ENCODE results near the gene DNAJC13. TPM values are rescaled to one million over a fixed set of nuclear protein-coding genes. Genes with fewer than 3 reads are reported as not detected.

The DNAJC13 gene
- 73.6 TPM for total RNA-seq (2013)
- polyA plus RNA-seq = 10 to 100 TPM; 18.7 to 32.3 (median 20.8) TPM
- 26.3 and 32.9 TPM in 2 replicates for polyA minus RNA-seq
- 31.4 to 160 (median 111) reads per million in 11 experiments for total RNA-seq

- Histone ChIP-seq H3K9me3 (replicated peaks in 1 of 2; ENCODE audit: control insufficient read depth in 1 of 2, insufficient read depth in 1 of 2, low read length in 2 of 2) (no peaks in the 10 kb centered on the region), H4K20me1 (ENCODE audit: insufficient read depth, low read length) (peaks cover 29% of the 10 kb centered on the region), H3K27ac (ENCODE audit: low read depth in 1 of 2, low read length in 2 of 2) (peak within 1 kb of the TSS; percentile 86 to 91), H2AFZ (ENCODE audit: insufficient read depth, low read depth, low read length, poor library complexity, severe bottlenecking) (peak within 1 kb of the TSS; percentile 83), H3K36me3 (replicated peaks in 1 of 2; ENCODE audit: control insufficient read depth in 1 of 2, insufficient read depth in 2 of 2, low read length in 2 of 2) (peaks cover 0 to 6% of the 10 kb centered on the region in 2 donors), H3K79me2 (ENCODE audit: insufficient read depth, low read length) (peaks cover 45% of the 10 kb centered on the region), H3K4me1 (ENCODE audit: control insufficient read depth in 1 of 2, insufficient read depth in 2 of 2, low read length in 2 of 2) (peaks cover 22 to 36% of the 10 kb centered on the region in 2 donors), H3K4me3 (replicated peaks in 1 of 3; ENCODE audit: low read depth in 2 of 3, low read length in 3 of 3) (peak within 1 kb of the TSS; percentile 72 to 90 (median 85)), H3K4me2 (replicated peaks; ENCODE audit: extremely low read depth, low read length, poor library complexity, severe bottlenecking) (peak within 1 kb of the TSS; percentile 74), H3K27me3 (ENCODE audit: control insufficient read depth in 2 of 2, insufficient read depth in 2 of 2, low read length in 2 of 2) (no peaks in the 10 kb centered on the region), H3K9ac (ENCODE audit: insufficient read depth, low read length, poor library complexity, severe bottlenecking) (peak within 1 kb of the TSS; percentile 85)
- peak; percentile 97 to 98 (median 97) for DNase-seq
- 1% methylated on average over 62 of the region's 63 CpGs for WGBS (ENCODE audit: insufficient coverage)
- Mint-ChIP-seq H3K27me3 (ENCODE audit: low read depth in 3 of 3) (peaks cover 0 to 2% (median 0%) of the 10 kb centered on the region in 3 donors), H3K4me3 (peak within 1 kb of the TSS; percentile 96 to 100), H3K4me1 (peaks cover 32% of the 10 kb centered on the region), H3K27ac (peak within 1 kb of the TSS; percentile 97 to 99 (median 99)), H3K9me3 (peaks cover 0 to 2% (median 0%) of the 10 kb centered on the region in 7 donors), H3K36me3 (peaks cover 10 to 11% of the 10 kb centered on the region in 2 donors)
- intact Hi-C loops (cut with micrococcal nuclease) = loop anchor here in 1 of 2 donors (10.0 kb wide), 1 partner anchor 1672 kb away; the partner anchor contains the start of gene PIK3R4
- TF ChIP-seq CTCF (IDR thresholded peaks at IDR 0.05) = no peak
Observed at GRCh38 chr3:132416807-132417694, at the start of gene DNAJC13. Gene DNAJC13, plus strand, starts transcription at chr3:132417502. Its CDS starts 17,049 bp downstream, at chr3:132434551.

GRCh38 chr3:132368515-132368914 is 48.8 kb upstream of the DNAJC13 start:
- Histone ChIP-seq H2AFZ (ENCODE audit: insufficient read depth, low read depth, low read length, poor library complexity, severe bottlenecking) (no peak overlapping the region), H3K9ac (ENCODE audit: insufficient read depth, low read length, poor library complexity, severe bottlenecking) (no peak overlapping the region), H3K27ac (ENCODE audit: low read depth in 1 of 2, low read length in 2 of 2) (no peak overlapping the region), H4K20me1 (ENCODE audit: insufficient read depth, low read length) (peaks cover 7% of the 10 kb centered on the region), H3K79me2 (ENCODE audit: insufficient read depth, low read length) (no peaks in the 10 kb centered on the region), H3K36me3 (replicated peaks in 1 of 2; ENCODE audit: control insufficient read depth in 1 of 2, insufficient read depth in 2 of 2, low read length in 2 of 2) (peaks cover 56 to 77% of the 10 kb centered on the region in 2 donors), H3K27me3 (ENCODE audit: control insufficient read depth in 2 of 2, insufficient read depth in 2 of 2, low read length in 2 of 2) (no peaks in the 10 kb centered on the region), H3K4me1 (ENCODE audit: control insufficient read depth in 1 of 2, insufficient read depth in 2 of 2, low read length in 2 of 2) (no peaks in the 10 kb centered on the region), H3K9me3 (replicated peaks in 1 of 2; ENCODE audit: control insufficient read depth in 1 of 2, insufficient read depth in 1 of 2, low read length in 2 of 2) (no peaks in the 10 kb centered on the region), H3K4me3 (replicated peaks in 1 of 3; ENCODE audit: low read depth in 2 of 3, low read length in 3 of 3) (no peak overlapping the region), H3K4me2 (replicated peaks; ENCODE audit: extremely low read depth, low read length, poor library complexity, severe bottlenecking) (no peak overlapping the region)
- Mint-ChIP-seq H3K4me3 (no peak overlapping the region), H3K4me1 (no peaks in the 10 kb centered on the region), H3K9me3 (peaks cover 0 to 8% (median 3%) of the 10 kb centered on the region in 7 donors), H3K36me3 (peaks cover 63 to 80% of the 10 kb centered on the region in 2 donors), H3K27me3 (ENCODE audit: low read depth in 3 of 3) (no peaks in the 10 kb centered on the region), H3K27ac (no peak overlapping the region)
- DNase-seq = no peak
- WGBS (ENCODE audit: insufficient coverage) = 100% methylated on average over 2 of the region's 2 CpGs
- no peak for TF ChIP-seq CTCF (IDR thresholded peaks at IDR 0.05)
- intact Hi-C loops (cut with micrococcal nuclease) = loop anchor here in 1 of 2 donors (10.0 kb wide), 1 partner anchor 96 kb away; no protein-coding TSS in a partner anchor
